ENCODE data around the gene KRTAP1-1.
"Not testable (repeated sequence)": the region's sequence is repeated elsewhere in the genome, so short reads cannot be mapped to it uniquely, and the experiment has no call there.

KRTAP1-1 gene

DNA sequence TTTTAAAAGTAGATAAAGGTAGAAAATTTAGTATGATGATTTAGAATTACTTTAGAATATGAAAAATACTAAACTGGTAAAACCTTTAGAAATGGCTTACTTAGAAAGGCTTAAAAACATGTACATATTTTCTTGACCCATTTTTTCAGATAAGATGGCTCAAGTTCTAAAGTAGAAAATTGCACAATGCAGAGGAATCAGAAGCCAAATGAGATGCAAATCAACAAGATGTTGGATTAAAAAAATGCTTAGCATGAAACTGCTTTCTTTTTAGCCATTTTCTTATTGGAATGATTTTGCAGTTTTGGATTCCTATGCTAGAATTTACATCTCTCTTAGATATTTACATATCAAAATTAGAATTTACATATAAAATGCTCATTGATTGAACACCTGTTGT lies 30.8 kb downstream of the KRTAP1-1 start:
- DNase-seq: no peak

DNA sequence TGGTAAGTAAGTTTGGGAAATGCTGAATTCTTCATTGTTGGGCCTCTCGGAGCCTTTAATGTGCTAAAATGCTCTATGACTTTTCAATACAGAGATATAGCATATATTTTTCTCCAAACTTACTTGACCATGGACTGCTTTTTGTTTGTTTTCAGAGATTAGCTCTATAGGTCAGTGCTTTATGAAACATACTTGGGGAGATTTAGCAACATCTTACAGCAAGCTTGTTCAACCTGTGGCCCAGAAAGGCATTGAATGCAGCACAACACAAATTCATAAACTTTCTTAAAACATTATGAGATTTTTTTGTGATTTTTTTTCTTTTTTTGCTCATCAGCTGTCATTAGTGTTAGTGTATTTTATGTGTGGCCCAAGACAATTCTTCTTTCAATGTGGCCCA lies 31.3 kb downstream of the KRTAP1-1 start:
- DNase-seq: no peak

DNA sequence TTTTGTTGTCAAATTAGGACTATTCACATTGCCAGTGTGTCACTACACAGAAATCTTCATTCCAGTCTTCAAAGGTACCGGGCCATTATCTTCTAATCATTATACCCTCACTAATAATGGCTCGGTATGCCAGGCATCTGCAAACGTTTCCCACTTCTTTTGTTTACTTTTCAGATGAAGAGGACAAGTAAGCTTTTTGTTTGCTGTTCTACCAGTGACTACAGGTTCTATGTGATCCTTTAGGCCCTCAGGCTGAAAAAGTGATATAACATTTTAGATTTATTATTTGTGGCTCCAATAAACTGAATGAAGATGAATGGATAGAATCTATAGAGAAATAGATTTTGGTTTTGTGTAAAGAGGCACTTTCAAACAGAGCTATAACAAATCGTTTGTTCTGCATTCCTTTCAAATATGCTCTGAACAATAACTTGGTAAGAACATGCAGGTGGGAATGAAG lies 31.9 kb downstream of the KRTAP1-1 start:
- DNase-seq: no peak

DNA sequence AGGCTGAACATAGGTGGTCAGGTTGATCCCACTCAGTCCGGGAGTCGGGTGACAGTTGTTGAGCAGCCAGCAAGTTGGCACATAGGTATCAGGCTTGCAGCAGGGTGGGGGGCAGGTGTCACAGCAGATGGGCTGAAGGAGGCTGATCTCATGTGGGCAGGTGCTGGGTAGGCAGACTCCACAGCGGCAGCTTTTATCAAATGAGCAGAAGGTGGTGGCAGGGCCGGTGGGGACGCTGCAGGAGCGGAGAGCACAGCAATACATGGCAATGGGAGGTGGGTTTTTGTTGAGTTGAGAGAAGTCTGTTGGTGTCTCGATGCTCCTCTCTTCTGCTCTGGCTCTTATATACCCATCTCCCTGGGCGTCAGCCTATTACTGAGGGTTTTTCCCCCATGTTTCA lies 32.4 kb downstream of the KRTAP1-1 start, which contains the start of gene KRTAP3-1:
KRTAP3-1 (minus strand) TSS at position 318 of the 400 bp plus-strand sequence; CDS start at position 264, 54 bp downstream.
- DNase-seq: no peak

DNA sequence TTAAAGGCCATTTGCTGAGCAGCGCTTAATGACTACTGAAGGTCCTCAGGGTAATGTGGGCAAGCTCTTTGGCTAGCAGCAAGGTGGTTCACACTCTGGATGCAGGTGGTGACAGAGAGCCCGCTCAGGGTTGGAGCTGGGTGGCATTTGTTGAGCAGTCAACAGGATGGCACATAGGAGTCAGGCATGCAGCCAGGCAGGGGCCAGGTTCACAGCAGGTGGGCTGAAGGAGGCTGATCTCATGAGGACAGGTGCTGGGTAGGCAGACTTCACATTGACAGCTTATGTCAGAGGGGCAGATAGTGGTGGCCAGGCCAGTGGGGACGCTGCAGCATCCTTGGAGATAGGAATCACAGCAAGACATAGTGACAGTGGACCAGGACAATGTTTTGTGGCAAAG lies 36.9 kb downstream of the KRTAP1-1 start:
- no peak for DNase-seq

DNA sequence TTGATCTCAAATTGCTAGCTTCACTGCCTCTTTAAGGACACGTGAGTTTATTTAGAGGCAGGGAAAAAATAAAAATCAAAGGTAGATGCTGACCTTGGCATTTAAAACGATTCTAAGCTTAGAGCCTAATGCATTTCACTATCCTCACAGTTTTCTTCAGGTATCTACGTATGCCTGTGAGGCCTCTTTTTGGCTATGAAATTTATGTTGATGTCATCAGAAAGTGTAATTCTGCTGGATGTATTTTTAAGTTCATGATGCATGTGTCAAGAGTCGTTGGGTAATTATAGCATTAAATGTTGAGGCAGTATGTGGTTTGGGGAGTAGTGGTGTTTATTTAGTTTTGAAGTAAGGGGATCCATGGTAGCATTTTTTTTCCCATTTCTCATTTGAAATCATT lies 37.3 kb downstream of the KRTAP1-1 start:
- no peak for DNase-seq

DNA sequence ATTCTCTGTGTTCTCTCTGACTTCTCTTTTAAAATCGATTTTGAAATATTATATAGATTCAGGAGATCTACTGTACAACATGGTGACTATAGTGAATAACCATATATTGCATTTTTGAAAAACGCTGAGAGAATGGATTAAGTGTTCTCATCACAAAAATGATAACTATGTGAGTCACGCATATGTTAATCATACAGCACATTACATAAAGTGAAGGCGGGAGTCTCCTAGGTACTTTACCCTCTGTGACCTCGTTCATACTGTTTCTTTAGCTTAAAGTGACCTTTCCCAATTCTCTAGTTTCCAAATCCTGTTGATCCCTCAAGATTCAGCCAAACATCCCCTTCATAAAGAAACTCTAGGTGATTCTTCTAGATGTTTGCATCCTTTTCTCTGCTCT lies 38.4 kb downstream of the KRTAP1-1 start:
- DNase-seq: peak; percentile 74

DNA sequence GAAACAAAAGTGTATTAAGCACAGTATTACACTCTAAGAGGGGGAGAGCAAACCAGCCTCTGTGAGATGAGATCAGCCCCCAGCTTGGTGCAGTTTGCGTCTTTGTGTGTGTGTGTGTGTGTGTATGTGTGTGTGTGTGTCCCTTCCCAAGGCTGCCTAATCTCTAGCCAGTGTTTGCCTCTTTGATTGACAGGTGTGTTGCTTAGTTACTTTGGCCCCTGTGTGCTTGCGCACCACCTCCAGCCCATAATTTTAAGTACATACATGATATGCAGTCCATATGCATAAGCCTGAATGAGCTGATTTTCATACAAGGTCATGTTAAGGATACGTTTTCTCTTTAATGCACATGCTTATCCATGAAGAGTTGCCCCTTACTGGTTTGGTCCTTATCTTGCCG lies 39.5 kb downstream of the KRTAP1-1 start:
- DNase-seq: no peak

DNA sequence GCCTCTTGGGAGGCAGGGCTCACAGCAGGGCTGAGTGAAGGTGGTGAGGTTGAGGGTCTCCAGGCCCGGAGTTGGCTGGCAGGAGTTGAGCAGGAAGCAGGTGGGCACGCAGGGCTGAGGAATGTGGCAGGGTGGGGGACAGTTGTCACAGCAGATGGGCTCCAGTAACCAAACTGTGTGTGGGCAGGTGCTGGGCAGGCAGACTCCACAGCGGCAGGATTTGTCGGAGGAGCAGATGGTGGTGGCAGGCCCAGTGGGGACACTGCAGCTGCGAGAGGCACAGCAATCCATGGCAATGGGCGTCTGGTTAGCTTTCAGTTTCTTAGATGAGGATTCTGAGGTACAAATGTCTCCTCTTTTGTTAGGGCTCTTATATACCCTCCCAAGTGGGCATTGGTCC lies 41.7 kb downstream of the KRTAP1-1 start, which contains the start of gene KRTAP3-2:
KRTAP3-2 (minus strand) TSS at position 344 of the 400 bp plus-strand sequence; CDS start at position 291, 53 bp downstream.
- not testable (repeated sequence) for DNase-seq

DNA sequence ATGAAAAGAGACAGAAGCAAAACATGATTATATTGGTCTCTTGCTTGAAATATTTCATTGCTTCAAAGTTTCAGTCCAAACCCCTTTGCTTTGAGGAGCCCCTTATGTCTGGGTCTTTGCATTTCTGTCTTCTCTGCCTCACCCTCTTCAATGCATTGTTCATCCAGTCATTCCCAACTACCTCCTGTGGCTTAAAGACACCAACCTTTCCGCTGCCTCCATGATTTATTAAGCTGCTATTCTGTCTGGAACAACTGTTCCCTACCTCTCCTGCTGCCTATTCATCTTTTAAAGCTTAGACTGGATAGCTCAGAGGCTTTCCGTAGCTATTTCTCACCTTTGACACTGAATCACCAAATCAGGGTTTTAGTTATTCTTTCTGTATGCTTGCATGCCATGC lies 43.9 kb downstream of the KRTAP1-1 start:
- DNase-seq: no peak

DNA sequence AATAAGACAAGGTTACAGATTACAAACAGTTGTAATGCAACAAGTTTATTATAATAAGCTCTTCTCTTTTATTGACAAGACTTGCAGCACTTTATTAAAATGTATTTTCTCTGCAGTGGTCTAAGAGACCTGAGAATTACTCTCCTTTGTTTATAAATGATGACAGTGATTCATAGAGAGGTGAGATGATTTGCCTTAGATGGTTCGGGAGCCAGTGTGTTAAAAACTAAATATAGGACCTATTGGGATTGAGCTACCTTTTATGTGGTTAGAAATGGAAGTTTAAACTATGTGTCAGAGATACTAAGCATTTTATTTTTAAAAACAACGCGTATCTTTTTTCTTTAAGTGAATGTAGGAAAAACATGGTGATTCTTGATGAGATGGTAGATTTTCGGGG lies 44.4 kb downstream of the KRTAP1-1 start:
- DNase-seq: peak; percentile 9

DNA sequence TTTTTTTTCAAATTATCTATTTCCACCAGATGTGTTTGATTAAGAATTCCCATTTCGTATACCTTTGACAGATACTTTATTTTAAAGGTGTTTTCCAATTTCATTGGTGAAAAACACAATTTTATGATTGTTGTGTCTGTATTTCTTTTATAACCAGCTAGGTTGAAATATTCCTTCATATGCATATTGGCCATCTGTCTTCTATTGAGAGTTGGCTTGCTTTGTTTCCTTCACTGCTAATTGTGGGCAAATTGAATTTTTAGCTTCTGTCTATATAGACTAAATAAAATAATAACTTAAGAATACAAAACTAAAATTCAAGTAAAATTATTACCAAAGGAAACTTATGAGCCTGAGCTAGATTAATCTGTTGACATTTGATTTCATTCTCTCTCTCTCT lies 46.1 kb downstream of the KRTAP1-1 start:
- DNase-seq: no peak

DNA sequence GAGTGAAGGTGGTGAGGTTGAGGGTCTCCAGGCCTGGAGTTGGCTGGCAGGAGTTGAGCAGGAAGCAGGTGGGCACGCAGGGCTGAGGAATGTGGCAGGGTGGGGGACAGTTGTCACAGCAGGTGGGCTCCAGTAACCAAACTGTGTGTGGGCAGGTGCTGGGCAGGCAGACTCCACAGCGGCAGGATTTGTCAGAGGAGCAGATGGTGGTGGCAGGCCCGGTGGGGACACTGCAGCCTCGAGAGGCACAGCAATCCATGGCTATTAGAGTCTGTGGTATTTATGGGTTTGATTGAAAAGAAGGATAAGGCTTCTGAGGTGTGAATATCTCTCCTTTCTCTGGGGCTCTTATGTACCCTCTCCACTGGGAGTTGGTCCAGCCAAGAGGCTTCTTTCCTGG lies 47.4 kb downstream of the KRTAP1-1 start, which contains the start of gene KRTAP3-3:
KRTAP3-3 (minus strand) TSS at position 326 of the 400 bp plus-strand sequence; CDS start at position 259, 67 bp downstream.
- DNase-seq: no peak

DNA sequence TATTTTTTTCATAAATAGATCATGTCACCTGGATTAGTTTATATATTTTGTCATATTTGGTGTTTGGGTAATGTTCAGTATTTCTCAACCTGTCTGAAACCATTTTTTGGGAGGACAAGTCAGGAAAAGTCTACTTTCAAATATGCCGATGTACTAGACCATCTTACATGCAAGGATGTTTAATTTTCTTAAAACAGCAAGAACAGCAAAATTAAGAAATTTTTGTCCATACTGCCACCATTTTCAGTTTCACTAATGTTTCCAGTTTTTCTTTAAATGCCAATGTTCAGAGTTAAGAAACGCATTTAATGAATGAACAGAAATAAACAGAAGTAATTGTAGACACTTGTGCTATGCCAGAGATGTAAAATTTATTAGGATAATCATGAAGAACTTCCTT lies 48.2 kb downstream of the KRTAP1-1 start:
- DNase-seq: no peak

DNA sequence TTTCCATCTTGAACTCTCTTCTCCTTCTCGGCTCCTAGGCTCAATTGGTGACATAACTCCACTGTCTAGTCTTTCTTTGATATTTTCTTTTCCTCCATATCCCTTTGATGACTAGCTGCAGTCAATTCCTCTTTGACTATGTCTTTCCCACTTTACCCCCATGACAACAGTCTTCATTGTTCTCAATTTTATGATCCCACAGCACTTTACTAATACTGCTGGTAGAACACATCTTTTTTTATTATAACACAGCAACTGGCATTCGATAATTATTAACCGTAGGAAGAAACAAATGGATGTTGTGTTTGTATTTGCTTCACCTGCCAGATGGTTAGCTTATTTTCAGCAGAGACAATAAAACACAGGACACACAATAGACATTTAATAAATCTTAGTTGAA lies 48.6 kb downstream of the KRTAP1-1 start:
- DNase-seq: no peak
